ENCODE results near the gene CACHD1.

Gene CACHD1

DNA sequence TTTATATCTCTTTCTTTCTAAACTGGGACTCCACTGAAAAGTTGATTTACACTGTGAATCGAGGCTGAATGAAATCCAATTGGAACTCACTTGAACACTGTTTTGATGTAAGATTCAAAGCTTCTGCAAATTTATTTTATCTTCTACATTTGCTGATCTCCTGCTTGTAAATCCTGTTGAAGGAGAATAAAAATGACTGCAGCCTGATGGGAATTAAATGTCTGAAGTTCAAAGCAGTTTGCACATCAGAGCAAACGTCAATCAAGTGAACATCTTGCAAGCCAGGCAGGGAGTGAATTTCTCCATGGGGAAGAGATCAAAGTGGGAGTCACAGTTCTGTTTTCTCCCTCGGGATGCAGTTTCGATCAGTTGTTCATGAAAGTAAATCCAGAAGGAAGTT lies 127.2 kb downstream of the CACHD1 start:
- TF ChIP-seq MAX (IDR thresholded peaks at IDR 0.05; ENCODE audit: low read depth, low read length), result no peak
- no peak for TF ChIP-seq POLR2A (IDR thresholded peaks at IDR 0.05; ENCODE audit: extremely low read depth, insufficient read length)
- no peak for TF ChIP-seq MYC (IDR thresholded peaks at IDR 0.05; ENCODE audit: low read depth, low read length)
- TF ChIP-seq CTCF (IDR thresholded peaks at IDR 0.05; ENCODE audit: low read depth, low read length), result no peak
- no peak overlapping the region for H3K4me3 ChIP-seq (ENCODE audit: low read depth, low read length)
- DNase-seq (ENCODE audit: low read depth), result no peak

DNA sequence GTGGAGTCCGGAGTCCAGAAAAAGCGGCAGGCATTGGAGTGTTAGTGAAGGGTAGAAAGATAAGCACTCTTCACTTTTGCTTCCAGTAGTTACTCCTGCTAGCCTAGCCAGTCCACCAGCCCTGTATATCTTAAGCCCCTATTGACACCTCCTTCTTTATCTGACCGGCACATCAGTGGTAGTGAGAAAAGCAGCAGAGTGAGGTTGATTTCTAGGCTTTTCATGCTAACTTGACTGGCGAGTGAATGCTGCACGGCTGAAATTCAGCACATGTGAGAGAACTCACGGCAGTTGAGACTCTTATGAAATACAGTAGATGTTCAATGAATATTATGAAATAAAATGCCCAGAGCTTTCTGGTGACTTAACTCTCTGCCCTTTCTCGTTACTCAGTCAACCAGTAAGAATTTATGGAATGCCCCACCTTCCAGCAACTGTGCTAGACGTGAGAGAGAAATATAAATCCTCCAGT lies 128.2 kb downstream of the CACHD1 start:
- no peak for TF ChIP-seq MYC (IDR thresholded peaks at IDR 0.05; ENCODE audit: low read depth, low read length)
- TF ChIP-seq MAX (IDR thresholded peaks at IDR 0.05; ENCODE audit: low read depth, low read length), result no peak
- no peak for TF ChIP-seq POLR2A (IDR thresholded peaks at IDR 0.05; ENCODE audit: extremely low read depth, insufficient read length)
- no peak for TF ChIP-seq CTCF (IDR thresholded peaks at IDR 0.05; ENCODE audit: low read depth, low read length)
- no peak overlapping the region for H3K4me3 ChIP-seq (ENCODE audit: low read depth, low read length)
- DNase-seq (ENCODE audit: low read depth), result no peak

GRCh38 chr1:64599242-64599641 lies 129.3 kb downstream of the CACHD1 start:
- H3K4me3 ChIP-seq (ENCODE audit: low read depth, low read length), result no peak overlapping the region
- TF ChIP-seq MYC (IDR thresholded peaks at IDR 0.05; ENCODE audit: low read depth, low read length) (no peak), CTCF (IDR thresholded peaks at IDR 0.05; ENCODE audit: low read depth, low read length) (no peak), MAX (IDR thresholded peaks at IDR 0.05; ENCODE audit: low read depth, low read length) (no peak), POLR2A (IDR thresholded peaks at IDR 0.05; ENCODE audit: extremely low read depth, insufficient read length) (no peak)
- no peak for DNase-seq (ENCODE audit: low read depth)

- TF ChIP-seq MYC (IDR thresholded peaks at IDR 0.05; ENCODE audit: low read depth, low read length) (no peak), CTCF (IDR thresholded peaks at IDR 0.05; ENCODE audit: low read depth, low read length) (no peak), MAX (IDR thresholded peaks at IDR 0.05; ENCODE audit: low read depth, low read length) (no peak), POLR2A (IDR thresholded peaks at IDR 0.05; ENCODE audit: extremely low read depth, insufficient read length) (no peak)
Observed at GRCh38 chr1:64601207-64601606, 131.3 kb downstream of the CACHD1 start.

DNA sequence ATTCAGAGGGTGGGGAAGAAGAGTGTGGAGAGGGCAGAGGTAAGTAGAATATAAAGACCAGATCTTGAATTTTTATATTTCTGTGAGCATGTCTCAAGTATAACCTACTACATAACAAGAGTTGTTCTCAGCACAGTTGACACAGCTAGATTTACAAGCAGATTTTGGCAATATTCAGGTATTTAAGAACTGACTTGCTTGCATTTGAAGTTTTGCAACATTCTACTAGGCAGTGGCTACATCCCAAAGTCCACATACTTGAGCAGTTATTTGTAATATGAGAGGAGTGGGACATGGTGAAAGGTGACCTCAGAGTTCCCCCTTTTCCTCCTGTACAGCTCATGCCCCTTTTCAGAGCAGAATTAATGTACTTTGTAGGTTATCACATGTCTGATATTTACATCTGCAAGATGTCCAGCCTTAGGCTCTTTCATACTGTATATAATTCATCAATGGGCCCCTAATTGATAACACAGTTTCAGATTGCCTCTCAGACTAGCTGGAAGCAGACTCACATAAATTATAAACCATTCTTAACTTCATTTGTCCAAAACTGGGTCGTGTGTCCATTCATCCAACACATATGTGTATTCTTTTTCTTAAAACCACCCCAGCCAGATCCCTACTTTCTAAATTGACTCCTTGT lies 138.2 kb downstream of the CACHD1 start:
- no peak overlapping the region for H3K4me3 ChIP-seq (ENCODE audit: low read depth, low read length)
- no peak for DNase-seq (ENCODE audit: low read depth)
- no peak for TF ChIP-seq CTCF (IDR thresholded peaks at IDR 0.05; ENCODE audit: low read depth, low read length)
- TF ChIP-seq MAX (IDR thresholded peaks at IDR 0.05; ENCODE audit: low read depth, low read length), result no peak
- no peak for TF ChIP-seq POLR2A (IDR thresholded peaks at IDR 0.05; ENCODE audit: extremely low read depth, insufficient read length)
- TF ChIP-seq MYC (IDR thresholded peaks at IDR 0.05; ENCODE audit: low read depth, low read length), result no peak

More at GRCh38 chr1:64601207-64601606, 131.3 kb downstream of the CACHD1 start:
- no peak for DNase-seq (ENCODE audit: low read depth)
- H3K4me3 ChIP-seq (ENCODE audit: low read depth, low read length), result no peak overlapping the region

All from NB4 (cell line).